ENCODE data around the gene RPTOR. TPM values are rescaled to one million over a fixed set of nuclear protein-coding genes. Genes with fewer than 3 reads are reported as not detected.

Gene RPTOR
- total RNA-seq, 2 experiments from 2014 or later = 32.4 to 35.4 TPM

DNA sequence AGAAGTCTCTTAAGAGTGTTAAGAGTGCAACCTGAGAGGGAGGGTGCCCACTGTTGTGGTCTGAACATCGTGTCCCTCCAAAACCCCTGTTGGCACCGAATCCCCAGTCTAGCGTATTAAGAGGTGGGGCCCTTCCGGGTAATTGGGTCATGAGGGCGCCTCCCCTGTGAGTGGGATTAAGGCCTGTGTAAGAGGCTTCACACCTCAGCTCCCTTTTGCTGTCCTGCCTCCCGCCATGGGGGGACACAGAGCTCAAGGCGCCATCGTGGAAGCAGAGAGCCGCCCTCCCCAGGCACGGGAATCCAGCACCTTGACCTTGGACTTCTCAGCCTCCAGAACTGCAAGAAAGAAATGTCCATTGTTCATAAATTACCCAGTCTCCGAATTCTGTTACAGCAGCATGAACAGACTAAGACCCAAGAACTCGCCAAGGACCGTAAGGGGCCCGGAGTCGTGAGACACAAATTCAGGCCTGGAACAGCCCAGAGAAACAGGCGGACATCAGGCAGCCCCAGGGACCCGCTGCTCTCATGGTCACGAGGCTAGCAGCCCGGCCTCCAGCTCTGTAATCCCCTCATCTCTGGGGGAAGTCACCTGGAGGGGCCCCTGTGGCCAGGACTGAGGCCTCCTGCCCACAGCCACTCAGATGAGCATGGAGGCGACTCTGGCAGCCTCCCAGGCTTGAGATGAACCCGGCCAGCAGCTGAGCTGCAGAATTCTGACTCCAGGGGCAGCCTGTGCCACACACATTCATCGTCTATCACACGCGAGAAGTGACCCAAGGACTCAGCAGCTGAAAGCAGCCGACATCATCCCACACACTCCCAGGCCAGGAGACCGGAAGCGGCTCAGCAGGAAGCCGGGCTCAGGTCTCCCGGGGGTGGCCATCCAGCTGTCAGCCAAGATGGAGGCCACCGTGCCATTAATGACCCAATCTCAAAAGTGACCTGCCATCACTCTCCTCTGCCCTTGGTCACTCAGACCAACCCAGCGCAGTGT, 434.2 kb downstream of the RPTOR start:
- no peaks in the 10 kb centered on the region for H3K36me3 Mint-ChIP-seq (ENCODE audit: low read depth)

DNA sequence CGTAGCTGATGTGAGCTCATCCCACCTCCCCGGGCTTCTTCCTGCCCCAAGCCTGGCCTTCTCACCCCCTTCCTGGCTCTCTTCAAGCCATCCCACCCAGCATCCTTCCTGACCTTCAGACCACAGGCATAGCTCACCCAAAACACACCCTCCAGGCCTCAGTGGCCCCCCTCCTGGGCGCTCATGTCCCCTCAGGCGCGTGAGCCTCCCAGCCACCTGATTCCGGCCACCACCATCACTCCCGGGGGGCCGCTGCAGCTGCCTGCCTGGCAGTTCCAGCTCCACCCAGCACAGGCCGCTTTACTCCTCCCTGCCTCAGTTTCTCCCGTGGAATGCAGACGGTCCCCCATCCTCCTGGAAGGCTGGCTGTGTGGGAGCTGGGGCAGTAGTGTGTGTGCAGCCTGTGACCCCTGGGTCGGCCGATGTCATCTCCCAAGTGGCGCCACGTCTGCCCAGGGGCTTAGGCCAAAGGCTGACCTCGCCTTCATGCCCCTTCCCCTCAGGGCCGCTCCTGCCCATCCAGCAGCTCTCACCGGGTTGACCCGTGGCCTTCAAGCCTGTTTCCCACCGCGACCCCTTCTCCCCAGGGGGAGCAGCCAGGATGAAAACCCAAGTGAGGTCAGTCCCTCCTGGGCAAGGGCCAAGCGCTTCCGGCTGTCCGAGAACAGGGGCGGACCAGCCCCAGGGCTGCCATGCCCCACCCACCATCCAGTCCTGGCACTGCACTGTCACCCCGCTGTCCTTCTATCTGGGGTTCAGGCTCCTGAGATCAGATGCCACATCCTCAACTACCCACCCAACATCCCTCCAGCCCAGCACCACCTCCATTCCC, 435.1 kb downstream of the RPTOR start:
- H3K36me3 Mint-ChIP-seq (ENCODE audit: low read depth) = no peaks in the 10 kb centered on the region

More for the DNA sequence above, 434.2 kb downstream of the RPTOR start:
- H3K9me3 Mint-ChIP-seq = no peaks in the 10 kb centered on the region
- H3K4me3 Mint-ChIP-seq = no peak overlapping the region
- no peaks in the 10 kb centered on the region for H3K27me3 Mint-ChIP-seq (ENCODE audit: low read depth)
- intact Hi-C loops (cut with micrococcal nuclease) = loop anchor here (10.0 kb wide), 1 partner anchor 74 kb away; no protein-coding TSS in a partner anchor
- peaks cover 12% of the 10 kb centered on the region for H3K4me1 Mint-ChIP-seq (ENCODE audit: low read depth)
- H3K27ac Mint-ChIP-seq = no peak overlapping the region
- no peak for DNase-seq
- CTCF ChIA-PET = interaction anchor here (0.8 to 1.5 kb wide), 3 partner anchors 9 to 563 kb away, joined by 3 to 4 read pairs (median 4); partner anchors contain the start of gene ENDOV

DNA sequence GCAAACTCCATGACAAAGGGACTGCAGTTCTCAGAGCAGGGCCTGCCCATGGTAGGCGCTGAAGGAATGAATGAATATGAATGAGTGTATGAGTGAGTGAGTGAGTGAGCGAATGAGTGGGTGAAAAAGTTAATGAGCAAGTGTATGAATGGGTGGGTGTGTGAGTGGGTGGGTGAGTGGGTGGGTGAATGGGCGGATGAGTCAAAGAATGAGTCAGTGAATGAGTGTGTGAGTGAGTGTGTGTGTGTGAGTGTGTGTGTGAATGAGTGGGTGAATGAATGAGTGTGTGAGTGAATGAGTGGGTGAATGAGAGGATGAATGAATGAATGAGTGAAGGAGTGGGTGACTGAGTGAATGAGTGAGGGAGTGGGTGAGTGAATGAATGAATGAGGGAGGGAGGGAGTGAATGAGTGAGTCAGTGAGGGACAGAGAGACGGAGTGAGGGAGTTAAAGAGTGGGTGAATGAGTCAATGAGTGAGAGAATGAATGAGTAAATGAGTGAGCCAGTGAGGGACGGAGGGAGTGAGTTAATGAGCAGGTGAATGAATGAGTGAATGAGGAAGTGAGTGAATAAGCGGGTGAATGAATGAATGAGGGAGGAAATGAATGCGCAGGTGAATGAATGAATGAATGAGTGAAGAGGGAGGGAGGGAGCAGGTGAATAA, 435.9 kb downstream of the RPTOR start:
- CTCF ChIA-PET = interaction anchor here (1.1 kb wide), 1 partner anchor 11 kb away, joined by 4 read pairs; no protein-coding TSS in a partner anchor
- Mint-ChIP-seq H3K4me3 (no peak overlapping the region), H3K36me3 (ENCODE audit: low read depth) (no peaks in the 10 kb centered on the region), H3K9me3 (no peaks in the 10 kb centered on the region), H3K27ac (no peak overlapping the region), H3K4me1 (ENCODE audit: low read depth) (peaks cover 12% of the 10 kb centered on the region), H3K27me3 (ENCODE audit: low read depth) (no peaks in the 10 kb centered on the region)
- DNase-seq = peak; percentile 32
- intact Hi-C loops (cut with micrococcal nuclease) = loop anchor here (1.0 to 5.0 kb wide), 3 partner anchors 403 to 553 kb away; no protein-coding TSS in a partner anchor

More for the DNA sequence above, 435.1 kb downstream of the RPTOR start:
- Mint-ChIP-seq H3K27me3 (ENCODE audit: low read depth) (no peaks in the 10 kb centered on the region), H3K9me3 (no peaks in the 10 kb centered on the region), H3K4me1 (ENCODE audit: low read depth) (peaks cover 12% of the 10 kb centered on the region), H3K27ac (no peak overlapping the region), H3K4me3 (no peak overlapping the region)
- no peak for DNase-seq
- intact Hi-C loops (cut with micrococcal nuclease) = loop anchor here (1.0 to 10.0 kb wide), 3 partner anchors 75 to 501 kb away; no protein-coding TSS in a partner anchor
- CTCF ChIA-PET = interaction anchor here (1.1 kb wide), 1 partner anchor 10 kb away, joined by 4 read pairs; no protein-coding TSS in a partner anchor

DNA sequence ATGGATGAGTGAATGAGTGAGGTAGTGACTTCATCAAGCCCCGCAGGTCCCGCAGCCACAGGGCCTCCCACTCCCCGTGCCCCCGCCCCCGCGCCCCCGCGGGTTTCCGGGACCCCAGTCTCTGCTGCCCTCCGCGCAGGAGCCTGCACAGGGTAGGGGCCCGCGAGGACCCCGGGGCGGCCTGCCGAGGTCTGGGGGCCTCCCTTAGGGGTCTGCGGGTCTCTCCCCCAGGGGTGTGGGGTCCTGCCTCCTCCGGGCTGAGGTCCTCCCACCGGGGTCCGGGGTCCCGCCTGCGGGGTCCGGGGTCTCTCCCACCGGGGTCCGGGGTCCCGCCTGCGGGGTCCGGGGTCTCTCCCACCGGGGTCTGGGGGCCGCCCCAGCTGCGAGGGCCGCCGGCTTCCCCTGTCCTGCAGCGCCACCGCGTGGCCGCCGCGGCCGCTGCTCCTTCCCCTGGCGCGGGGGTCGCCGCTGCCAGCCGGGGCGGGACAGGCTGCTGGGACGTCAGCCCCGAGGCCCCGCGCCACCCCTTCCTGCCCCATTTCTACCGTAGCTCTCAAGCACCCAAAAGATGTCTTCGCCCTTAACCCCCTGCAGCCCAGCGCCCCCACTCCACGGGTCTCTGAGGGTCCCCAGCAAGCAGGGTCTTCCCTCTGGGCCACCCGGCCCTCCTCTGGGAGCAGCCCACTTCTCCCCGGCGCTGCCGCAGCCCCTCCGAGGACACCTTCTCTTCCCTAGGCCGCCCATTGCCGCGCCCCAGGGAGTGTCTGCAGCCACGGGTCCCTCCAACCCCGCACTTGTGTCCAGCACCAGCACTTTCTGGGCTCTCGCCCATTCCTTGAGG, 436.6 kb downstream of the RPTOR start:
- no peak overlapping the region for H3K4me3 Mint-ChIP-seq
- H3K27ac Mint-ChIP-seq = no peak overlapping the region
- DNase-seq = peak; percentile 27
- H3K4me1 Mint-ChIP-seq (ENCODE audit: low read depth) = peaks cover 12% of the 10 kb centered on the region
- CTCF ChIA-PET = interaction anchor here (0.6 kb wide), 2 partner anchors 82 to 161 kb away, joined by 4 read pairs; no protein-coding TSS in a partner anchor
- H3K9me3 Mint-ChIP-seq = no peaks in the 10 kb centered on the region
- H3K36me3 Mint-ChIP-seq (ENCODE audit: low read depth) = no peaks in the 10 kb centered on the region
- intact Hi-C loops (cut with micrococcal nuclease) = loop anchor here (1.0 to 5.0 kb wide), 2 partner anchors 404 to 554 kb away; no protein-coding TSS in a partner anchor
- H3K27me3 Mint-ChIP-seq (ENCODE audit: low read depth) = no peaks in the 10 kb centered on the region

DNA sequence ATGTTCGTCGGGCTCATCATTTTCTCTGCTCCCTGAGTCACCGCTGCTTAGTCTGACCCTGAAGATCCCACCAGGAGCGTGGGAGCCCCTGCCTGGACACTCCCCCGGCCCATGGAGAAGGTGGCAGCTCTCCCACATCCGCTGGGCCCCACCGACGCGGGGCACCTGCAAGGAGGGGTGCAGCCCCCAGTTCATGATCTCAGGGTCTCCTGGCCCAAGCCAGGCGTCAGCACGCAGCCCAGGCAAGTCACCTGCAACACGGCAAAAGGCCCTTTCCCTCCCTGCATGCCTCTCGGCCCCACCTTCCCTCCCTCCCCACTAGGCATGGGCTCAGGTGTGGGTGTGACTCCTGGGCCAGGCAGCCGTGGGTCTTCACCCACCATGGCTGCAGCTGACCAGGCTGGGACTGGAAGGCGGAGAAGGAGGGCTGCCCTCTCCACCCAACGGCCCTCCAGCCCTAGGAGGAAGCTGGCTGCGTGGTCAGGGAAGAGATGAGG, 437.3 kb downstream of the RPTOR start:
- Mint-ChIP-seq H3K27me3 (ENCODE audit: low read depth) (no peaks in the 10 kb centered on the region), H3K4me3 (no peak overlapping the region), H3K9me3 (no peaks in the 10 kb centered on the region), H3K4me1 (ENCODE audit: low read depth) (peaks cover 12% of the 10 kb centered on the region), H3K36me3 (ENCODE audit: low read depth) (no peaks in the 10 kb centered on the region), H3K27ac (no peak overlapping the region)
- DNase-seq = no peak
- intact Hi-C loops (cut with micrococcal nuclease) = loop anchor here (1.0 to 5.0 kb wide), 2 partner anchors 405 to 555 kb away; no protein-coding TSS in a partner anchor
- CTCF ChIA-PET = interaction anchor here (0.6 kb wide), 1 partner anchor 83 kb away, joined by 4 read pairs; no protein-coding TSS in a partner anchor

DNA sequence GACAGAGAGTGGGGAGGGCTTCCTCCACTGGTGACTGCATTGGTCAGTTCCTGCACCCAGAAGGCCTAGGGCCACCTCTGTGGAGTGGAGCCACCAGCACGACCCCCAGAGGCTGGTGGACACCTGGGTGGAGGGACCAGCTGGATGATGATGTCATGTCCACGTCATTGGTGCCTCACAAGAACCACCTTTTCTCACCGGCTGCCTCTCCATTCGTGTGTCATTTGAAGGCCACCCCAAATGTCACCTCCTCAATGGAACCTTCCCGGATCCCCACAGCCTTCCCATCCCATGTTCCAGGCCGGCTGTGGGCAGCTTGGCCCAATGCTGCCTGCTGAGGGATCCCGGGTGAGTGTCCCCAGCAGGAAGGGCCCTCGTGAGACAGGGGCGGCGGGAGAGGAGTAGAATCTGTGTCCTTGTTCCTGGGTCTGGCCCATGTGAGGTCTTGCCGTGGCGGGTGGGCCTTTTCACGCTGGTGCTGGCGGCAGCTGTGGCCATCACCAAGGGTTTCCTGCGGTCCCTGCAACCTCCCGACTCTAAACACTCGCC, 437.9 kb downstream of the RPTOR start:
- Mint-ChIP-seq H3K27me3 (ENCODE audit: low read depth) (no peaks in the 10 kb centered on the region), H3K9me3 (no peaks in the 10 kb centered on the region), H3K4me3 (no peak overlapping the region), H3K27ac (no peak overlapping the region), H3K36me3 (ENCODE audit: low read depth) (no peaks in the 10 kb centered on the region), H3K4me1 (ENCODE audit: low read depth) (peaks cover 12% of the 10 kb centered on the region)
- DNase-seq = no peak
- CTCF ChIA-PET = no interaction called here
- intact Hi-C loops (cut with micrococcal nuclease) = loop anchor here (5.0 kb wide), 1 partner anchor 405 kb away; no protein-coding TSS in a partner anchor

DNA sequence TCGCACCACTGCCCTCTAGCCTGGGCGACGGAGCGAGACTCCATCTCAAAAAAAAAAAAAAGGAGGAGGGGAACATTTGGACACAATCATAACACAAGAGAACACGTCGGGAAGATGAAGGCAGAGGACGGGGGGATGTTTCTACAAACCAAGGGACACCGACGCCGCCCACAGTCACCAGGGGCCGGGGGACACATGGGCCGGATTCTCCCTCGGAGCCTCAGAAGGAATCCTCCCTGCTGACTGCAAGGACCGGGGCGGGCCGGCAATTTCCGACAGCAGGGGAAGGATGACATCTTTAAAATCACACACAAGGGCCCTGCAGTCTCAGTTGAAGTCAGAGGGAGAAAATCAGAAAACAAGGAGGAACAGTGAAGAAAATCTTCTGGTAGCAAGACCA, 438.9 kb downstream of the RPTOR start:
- no peak overlapping the region for H3K4me3 Mint-ChIP-seq
- H3K9me3 Mint-ChIP-seq = no peaks in the 10 kb centered on the region
- no peaks in the 10 kb centered on the region for H3K36me3 Mint-ChIP-seq (ENCODE audit: low read depth)
- DNase-seq = no peak
- H3K27me3 Mint-ChIP-seq (ENCODE audit: low read depth) = no peaks in the 10 kb centered on the region
- H3K27ac Mint-ChIP-seq = no peak overlapping the region
- peaks cover 12% of the 10 kb centered on the region for H3K4me1 Mint-ChIP-seq (ENCODE audit: low read depth)
- CTCF ChIA-PET = interaction anchor here (1.0 kb wide), 1 partner anchor 12 kb away, joined by 3 read pairs; no protein-coding TSS in a partner anchor
- intact Hi-C loops (cut with micrococcal nuclease) = loop anchor here (5.0 kb wide), 1 partner anchor 406 kb away; no protein-coding TSS in a partner anchor

DNA sequence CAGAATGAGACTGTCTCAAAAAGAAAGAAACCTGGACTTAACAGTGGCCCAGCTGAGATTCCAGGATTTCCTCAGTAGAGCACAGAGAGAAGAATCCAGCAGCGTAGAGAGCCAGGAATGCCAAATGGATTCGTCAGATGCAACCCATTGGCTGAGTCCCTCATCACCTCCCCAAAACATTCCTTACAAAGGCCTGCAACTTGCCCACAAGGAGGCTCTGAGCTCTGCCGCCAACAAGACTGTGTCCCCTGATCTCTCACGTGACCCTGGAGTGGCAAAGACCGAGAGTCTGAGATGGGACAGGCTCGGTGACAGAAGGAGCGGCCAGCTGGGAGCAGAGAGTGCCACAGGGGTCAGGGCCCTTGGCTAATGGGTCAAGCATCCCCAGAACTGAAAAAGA, 440.1 kb downstream of the RPTOR start:
- Mint-ChIP-seq H3K36me3 (ENCODE audit: low read depth) (no peaks in the 10 kb centered on the region), H3K4me1 (ENCODE audit: low read depth) (peaks cover 12% of the 10 kb centered on the region)
- intact Hi-C loops (cut with micrococcal nuclease) = loop anchor here (5.0 kb wide), 1 partner anchor 407 kb away; no protein-coding TSS in a partner anchor

DNA sequence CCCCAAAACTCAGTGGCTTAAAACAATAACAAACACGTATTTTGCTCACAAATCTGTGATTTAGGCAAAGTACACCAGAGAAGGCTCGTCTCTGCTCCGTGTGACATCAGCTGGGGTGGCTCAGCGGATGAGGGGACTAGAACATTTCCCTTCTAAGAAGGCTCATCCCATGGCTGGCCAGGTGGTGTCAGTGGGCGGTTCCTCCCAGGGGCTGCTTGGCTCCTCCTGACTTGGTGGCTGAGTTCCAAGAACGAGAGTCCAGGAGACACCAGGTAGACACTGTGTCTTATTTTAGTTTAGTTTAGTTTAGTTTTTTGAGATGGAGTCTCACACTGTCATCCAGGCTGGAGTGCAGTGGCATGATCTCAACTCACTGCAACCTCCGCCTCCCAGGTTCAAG, 441.4 kb downstream of the RPTOR start:
- no peaks in the 10 kb centered on the region for H3K36me3 Mint-ChIP-seq (ENCODE audit: low read depth)
- no peaks in the 10 kb centered on the region for H3K9me3 Mint-ChIP-seq
- intact Hi-C loops (cut with micrococcal nuclease) = no loop called here
- H3K27me3 Mint-ChIP-seq (ENCODE audit: low read depth) = no peaks in the 10 kb centered on the region
- CTCF ChIA-PET = no interaction called here
- H3K27ac Mint-ChIP-seq = no peak overlapping the region
- H3K4me1 Mint-ChIP-seq (ENCODE audit: low read depth) = peaks cover 4% of the 10 kb centered on the region
- no peak overlapping the region for H3K4me3 Mint-ChIP-seq
- no peak for DNase-seq

More for the DNA sequence above, 440.1 kb downstream of the RPTOR start:
- no peak overlapping the region for H3K4me3 Mint-ChIP-seq
- no peaks in the 10 kb centered on the region for H3K27me3 Mint-ChIP-seq (ENCODE audit: low read depth)
- H3K27ac Mint-ChIP-seq = no peak overlapping the region
- no peak for DNase-seq
- H3K9me3 Mint-ChIP-seq = no peaks in the 10 kb centered on the region
- CTCF ChIA-PET = no interaction called here

DNA sequence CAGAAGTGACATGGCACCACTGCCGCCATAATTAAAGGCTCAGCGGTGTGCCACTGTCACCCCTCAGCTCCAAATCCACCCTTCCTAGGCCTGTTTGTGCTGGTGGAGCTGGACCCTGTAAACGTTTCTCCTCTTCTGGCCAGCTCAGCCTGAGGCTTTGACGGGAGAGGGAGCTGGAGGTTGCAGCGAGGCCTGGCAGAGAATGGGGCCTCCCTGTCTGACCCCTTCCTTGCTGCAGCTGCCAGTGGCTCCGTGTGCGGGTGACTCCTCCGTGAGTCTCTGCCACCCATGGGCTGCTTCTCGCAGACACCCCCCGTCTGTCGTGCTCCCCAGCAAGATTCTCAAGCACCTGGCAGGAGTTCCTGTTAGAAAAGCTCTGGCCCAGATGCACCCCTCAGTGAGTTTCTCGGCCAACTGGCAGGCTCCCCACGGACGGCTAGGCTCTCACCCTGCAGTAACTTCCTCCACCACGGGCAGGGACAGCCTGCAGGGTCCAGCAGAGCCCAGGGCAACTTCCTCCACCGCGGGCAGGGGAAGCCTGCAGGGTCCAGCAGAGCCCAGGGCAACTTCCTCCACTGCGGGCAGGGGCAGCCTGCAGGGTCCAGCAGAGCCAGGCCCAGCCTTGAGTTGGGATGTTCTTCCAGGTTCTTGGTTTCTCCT, 442.3 kb downstream of the RPTOR start:
- Mint-ChIP-seq H3K4me3 (no peak overlapping the region), H3K27ac (no peak overlapping the region), H3K36me3 (ENCODE audit: low read depth) (no peaks in the 10 kb centered on the region), H3K4me1 (ENCODE audit: low read depth) (peaks cover 2% of the 10 kb centered on the region), H3K9me3 (no peaks in the 10 kb centered on the region), H3K27me3 (ENCODE audit: low read depth) (no peaks in the 10 kb centered on the region)
- intact Hi-C loops (cut with micrococcal nuclease) = no loop called here
- DNase-seq = no peak
- CTCF ChIA-PET = no interaction called here

Measured in activated naive CD4-positive, alpha-beta T cell treated with anti-CD3 and anti-CD28 coated beads for 36 hours (primary cell).